Left hindlimb (tissue), 1 donor: Measurements from ENCODE around the gene TGFB1I1.

ENCODE experiments used
- DNase-seq: peaks from one replicate; pipeline ENCODE4 v3.0.0-alpha.2; 2018

Gene TGFB1I1

GRCh38 chr16:31452631-31453106, 19.3 kb upstream of the TGFB1I1 start:
- DNase-seq: no peak

DNA sequence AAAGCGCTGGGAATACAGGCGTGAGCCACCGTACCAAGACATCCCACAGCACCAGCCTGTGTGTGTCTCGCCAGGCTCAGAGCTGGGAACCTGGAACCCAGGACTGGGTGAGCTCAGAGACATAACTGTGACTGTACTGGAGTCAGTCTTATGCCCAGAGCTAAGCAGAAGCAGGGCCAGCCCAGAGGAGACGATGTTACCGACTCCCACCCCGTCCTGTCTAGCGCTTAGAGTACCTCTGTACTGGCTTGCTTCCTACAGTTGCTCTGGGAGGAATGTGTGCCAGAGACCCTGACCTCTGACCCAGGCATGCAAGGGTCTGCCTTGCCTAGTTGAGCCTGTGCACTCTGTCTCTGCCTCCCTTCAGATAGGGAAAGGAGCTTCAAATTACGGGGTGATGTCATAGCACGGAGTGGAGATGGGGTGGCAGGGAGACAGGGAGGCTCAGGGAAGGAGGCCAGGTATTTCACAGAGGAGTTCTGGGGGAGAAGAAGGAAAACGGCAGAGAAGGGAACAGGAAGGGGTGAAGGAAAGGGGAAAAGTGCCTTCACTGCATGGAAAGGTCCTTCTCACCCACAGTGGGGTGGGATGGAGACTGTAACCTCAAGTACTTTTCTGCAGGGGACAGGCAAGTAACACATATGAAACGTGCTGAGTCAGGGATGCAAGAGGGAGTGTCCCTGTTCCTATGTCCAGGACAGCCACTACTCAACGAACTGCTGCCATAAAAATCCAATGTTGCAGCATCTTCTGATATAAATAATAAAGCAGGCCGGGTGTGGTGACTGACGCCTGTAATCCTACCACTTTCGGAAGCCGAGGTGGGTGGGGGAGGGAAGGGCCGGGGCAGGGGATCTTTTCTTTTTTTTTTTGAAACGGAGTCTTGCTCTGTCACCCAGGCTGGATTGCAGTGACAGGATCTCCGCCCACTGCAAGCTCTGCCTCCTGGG, 18.4 kb upstream of the TGFB1I1 start:
- DNase-seq: no peak

DNA sequence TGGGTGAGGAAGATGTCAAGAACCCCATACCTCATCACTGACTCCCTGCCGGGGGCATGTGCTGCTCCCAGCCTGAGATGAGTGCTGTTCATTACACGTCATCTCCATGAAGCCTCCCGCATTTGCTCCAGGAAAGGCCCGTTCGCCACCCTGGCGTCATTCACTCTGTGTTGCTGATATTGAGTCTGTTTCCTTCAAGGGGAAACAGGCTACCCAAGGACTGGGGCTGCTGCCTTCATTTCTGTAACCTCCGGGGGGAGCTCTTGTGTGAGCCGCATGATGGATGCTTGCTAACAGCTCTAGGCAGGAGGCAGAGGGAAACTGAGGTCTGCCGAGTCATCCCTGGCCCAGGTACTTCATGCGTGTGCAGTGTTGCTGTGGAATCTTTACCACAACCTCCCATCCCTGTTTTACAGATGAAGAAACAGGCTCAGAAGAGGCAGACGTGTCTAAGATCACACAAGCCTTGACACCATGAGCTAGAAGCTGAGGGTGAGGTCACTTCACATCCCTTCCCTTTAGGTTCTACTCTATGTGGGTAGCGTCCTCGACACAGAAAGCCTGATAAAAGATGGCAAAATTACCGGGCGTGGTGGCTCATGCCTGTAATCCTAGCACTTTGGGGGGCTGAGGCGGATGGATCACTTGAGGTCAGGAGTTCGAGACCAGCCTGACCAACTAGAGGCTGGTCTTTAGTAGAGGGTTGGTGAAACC, 16.2 kb upstream of the TGFB1I1 start:
- no peak for DNase-seq

DNA sequence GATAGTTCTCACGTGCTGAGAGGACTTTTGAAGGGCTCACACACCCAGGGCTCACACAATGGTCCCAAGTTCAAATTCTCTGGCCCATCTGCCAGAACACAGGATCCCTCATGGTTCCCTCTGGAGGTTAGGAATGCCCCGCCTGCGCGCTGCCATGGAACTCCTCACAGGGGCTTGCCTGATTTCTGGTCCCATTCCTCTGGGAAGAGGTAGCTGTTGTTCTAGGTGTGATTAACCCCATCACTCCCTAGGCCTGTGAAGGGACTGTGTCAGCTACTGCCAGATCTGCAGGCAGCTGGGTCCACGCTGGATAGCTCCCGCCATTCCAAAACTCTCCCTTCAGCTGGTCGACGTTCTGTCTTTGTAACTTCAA, 15.0 kb upstream of the TGFB1I1 start:
- DNase-seq: no peak

DNA sequence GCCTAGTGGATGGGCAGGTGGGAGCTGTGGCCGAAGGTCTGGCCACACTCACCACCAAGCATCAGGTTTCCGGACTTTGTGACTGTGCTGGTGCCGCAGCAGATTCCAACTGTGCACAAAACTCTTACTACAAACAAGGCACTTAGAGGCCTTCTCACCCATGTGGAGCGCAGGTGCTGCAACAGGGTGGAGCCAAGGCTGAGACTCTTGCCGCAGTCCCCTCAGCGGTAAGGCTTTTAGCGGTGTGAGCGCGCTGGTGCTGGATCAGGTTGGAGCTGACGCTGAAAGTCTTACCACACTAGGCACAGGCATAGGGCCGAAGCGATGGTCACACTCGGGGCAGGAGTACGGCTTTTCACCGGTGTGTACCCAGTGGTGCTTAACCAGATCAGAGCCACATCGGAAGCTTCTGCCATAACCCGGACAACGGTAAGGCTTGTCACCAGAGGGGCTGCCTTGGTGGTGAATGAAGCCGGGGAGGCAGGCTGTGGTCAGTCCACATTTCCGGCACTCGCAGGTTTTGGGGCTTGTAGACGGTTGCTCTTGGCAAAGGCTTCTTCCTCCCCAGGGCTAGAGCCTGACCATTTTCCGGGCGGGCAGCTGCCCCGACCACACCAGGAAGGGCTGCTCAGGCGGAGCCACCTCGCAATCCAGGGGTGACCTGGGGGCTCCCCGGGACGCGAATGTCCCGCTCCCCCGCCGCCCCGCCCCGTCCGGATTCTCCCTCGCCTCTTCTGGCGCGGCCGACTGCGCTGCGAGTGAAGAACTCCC, 13.7 kb upstream of the TGFB1I1 start:
- DNase-seq: no peak

DNA sequence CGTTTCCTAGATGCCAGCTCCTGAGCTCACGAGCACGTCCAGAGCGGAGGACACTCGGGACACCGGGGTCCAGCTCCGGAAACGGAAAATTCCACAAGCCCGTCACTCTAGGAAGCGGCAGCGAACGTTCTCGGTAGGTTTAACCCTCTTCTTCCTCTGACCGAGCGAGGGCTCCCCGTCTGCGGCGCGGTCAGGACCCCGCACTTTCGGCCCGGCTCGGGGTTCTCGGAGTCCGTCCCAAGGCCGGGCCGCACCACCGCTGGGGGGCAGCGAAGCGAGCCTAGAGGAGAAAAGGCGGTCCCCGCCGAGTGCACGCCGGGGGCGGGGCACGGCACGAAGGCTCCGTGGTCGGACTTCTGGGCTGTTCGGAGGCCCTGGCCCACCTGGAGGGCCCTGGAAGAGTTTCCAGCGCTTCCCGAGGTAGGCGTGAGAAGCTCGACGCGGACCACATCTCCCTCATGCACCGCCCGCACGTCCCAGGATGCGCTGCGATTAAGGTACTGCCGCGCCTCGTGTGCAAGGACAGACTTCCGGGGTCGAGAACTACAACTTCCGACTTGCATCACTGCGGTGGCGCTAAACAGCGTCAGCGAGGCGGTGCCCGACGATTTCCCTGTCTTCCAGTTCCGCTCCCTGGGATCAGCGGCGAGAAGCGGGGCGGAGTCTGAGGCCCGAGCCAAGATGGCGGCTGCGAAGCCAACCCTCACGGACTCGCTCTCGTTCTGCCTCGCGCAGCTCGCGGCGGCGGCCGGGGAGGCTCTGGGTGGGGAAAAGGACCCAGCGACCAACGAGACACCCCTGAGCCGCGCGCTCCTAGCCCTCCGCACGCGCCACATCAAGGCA, 12.9 kb upstream of the TGFB1I1 start, which contains the start of gene ARMC5:
Gene ARMC5 (plus strand): TSS at position 658 of the 843 bp plus-strand sequence. CDS start 24 bp downstream, at position 682.
- DNase-seq: peak; percentile 98

- DNase-seq: peak; percentile 100
Observed at GRCh38 chr16:31459687-31460581, 12.0 kb upstream of the TGFB1I1 start.

DNA sequence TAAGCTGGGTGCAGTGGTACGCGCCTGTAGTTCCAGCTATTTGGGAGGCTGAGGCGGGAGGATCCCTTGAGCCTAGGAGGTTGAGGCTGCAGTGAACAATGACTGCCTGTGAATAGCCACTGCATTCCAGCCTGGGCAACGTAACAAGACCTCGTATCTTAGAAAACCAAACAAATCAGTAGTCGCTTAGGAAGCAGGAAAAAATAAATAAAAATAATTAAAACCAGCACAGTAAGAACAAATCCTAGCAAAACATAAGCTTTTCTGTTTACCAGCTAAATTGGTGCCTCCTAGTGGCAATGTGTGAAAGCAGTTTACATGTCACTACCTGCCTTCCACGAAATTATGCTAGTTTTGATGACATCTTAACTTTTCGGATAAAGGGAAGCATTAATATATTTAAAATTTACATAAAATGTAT, 11.4 kb upstream of the TGFB1I1 start:
- DNase-seq: no peak

GRCh38 chr16:31461201-31461920, 10.6 kb upstream of the TGFB1I1 start:
- no peak for DNase-seq

DNA sequence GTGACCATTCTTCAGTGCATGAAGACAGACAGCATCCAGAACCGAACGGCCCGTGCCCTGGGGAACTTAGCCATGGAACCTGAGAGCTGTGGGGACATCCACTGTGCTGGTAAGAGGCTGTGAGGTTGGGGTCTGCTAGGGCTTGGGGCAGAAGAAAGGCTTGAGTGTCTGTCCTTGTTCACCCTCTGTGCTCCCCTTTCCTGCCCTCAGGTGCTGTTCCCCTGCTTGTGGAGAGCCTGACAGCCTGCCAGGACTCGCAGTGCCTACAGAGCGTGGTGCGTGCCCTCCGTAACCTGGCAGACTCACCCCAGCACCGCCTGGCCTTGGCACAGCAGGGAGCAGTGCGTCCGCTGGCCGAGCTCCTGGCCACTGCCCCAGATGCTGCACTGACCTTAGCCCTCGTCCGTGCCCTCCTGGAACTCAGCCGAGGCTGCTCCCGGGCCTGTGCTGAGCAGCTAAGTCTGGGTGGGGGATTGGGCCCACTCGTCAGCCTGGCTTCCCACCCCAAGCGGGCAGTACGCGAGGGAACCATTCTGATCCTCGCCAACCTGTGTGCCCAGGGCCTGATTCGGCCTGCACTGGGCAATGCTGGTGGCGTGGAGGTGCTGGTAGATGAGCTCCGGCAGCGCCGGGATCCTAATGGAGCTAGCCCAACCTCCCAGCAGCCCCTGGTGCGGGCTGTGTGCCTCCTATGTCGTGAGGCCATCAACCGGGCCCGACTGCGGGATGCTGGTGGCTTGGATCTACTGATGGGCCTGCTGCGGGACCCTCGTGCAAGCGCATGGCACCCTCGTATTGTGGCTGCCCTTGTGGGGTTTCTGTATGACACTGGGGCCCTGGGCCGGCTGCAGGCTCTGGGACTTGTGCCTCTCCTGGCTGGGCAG, 9.8 kb upstream of the TGFB1I1 start:
- DNase-seq: peak; percentile 37

- peak; percentile 29 for DNase-seq
Observed at GRCh38 chr16:31464348-31464769, 7.6 kb upstream of the TGFB1I1 start.

GRCh38 chr16:31464781-31465260, 7.1 kb upstream of the TGFB1I1 start:
- DNase-seq: no peak

DNA sequence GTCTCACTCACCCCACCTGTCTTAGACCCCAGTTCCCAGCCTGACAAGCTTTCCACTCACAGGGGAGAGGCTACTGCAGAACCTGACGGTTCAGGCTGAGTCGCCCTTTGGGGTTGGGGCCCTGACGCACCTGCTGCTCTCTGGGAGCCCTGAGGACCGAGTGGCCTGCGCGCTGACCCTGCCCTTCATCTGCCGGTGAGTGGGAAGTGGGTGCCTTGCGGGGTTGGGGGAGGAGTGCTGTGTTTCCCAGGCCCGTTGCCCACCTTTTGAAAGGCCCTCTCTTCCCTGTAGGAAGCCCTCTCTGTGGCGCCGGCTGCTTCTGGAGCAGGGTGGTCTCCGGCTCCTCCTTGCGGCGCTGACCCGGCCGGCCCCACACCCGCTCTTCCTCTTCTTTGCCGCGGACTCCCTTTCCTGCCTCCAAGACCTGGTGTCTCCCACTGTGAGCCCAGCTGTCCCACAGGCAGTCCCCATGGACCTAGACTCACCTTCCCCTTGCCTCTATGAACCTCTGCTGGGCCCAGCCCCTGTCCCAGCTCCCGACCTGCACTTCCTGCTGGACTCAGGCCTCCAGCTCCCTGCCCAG, 6.1 kb upstream of the TGFB1I1 start:
- DNase-seq: no peak

DNA sequence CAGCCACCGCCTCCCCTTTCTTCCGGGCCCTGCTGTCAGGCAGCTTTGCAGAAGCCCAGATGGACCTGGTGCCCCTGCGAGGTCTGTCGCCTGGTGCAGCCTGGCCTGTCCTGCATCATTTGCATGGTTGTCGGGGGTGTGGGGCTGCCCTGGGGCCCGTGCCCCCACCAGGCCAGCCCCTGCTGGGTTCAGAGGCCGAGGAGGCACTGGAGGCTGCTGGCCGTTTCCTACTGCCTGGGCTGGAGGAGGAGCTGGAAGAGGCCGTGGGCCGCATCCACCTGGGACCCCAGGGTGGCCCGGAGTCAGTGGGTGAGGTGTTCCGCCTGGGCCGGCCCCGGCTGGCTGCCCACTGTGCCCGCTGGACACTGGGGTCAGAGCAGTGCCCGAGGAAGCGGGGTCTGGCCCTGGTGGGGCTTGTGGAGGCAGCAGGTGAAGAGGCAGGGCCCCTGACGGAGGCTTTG, 5.5 kb upstream of the TGFB1I1 start:
- DNase-seq: peak; percentile 30

- DNase-seq: peak; percentile 40
Observed at GRCh38 chr16:31467151-31467773, 4.7 kb upstream of the TGFB1I1 start.

- DNase-seq: no peak
Observed at GRCh38 chr16:31467858-31468257, 4.1 kb upstream of the TGFB1I1 start.

GRCh38 chr16:31470615-31471014, 1.3 kb upstream of the TGFB1I1 start:
- peak; percentile 3 for DNase-seq
